ENCODE data around the gene TWSG1.
"Not testable (repeated sequence)": the region's sequence is repeated elsewhere in the genome, so short reads cannot be mapped to it uniquely, and the experiment has no call there.

Gene TWSG1

GRCh38 chr18:9392726-9393125 lies 58.2 kb downstream of the TWSG1 start:
- peak; percentile 23 for DNase-seq (ENCODE audit: low read depth)

DNA sequence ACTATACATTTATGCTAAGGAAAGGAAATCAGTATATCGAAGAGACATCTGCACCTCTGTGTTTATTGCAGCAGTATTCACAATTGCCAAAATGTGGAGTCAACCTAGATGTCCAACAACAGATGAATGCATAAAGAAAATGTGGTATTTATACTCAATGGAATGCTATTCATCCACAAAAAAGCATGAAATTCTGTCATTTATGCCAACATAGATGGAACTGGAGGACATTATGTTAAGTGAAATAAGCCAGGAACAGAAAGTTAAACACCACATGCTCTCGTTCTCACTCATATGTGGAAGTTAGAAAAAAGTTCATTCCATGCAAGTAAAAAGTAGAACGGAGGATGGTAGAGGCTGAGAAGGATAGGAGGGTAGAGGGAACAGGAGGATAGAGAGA lies 59.5 kb downstream of the TWSG1 start:
- no peak for DNase-seq (ENCODE audit: low read depth)

GRCh38 chr18:9400197-9400596 lies 65.6 kb downstream of the TWSG1 start:
- DNase-seq (ENCODE audit: low read depth), result no peak

- DNase-seq (ENCODE audit: low read depth), result no peak
These were observed 66.6 kb downstream of the TWSG1 start for GRCh38 chr18:9401176-9401575.

GRCh38 chr18:9402358-9403007 lies 67.9 kb downstream of the TWSG1 start:
- DNase-seq (ENCODE audit: low read depth), result not testable (repeated sequence)

GRCh38 chr18:9403795-9404564 lies 69.4 kb downstream of the TWSG1 start:
- DNase-seq (ENCODE audit: low read depth), result no peak

- DNase-seq (ENCODE audit: low read depth), result peak; percentile 51
These were observed 70.0 kb downstream of the TWSG1 start for GRCh38 chr18:9404565-9405060.

DNA sequence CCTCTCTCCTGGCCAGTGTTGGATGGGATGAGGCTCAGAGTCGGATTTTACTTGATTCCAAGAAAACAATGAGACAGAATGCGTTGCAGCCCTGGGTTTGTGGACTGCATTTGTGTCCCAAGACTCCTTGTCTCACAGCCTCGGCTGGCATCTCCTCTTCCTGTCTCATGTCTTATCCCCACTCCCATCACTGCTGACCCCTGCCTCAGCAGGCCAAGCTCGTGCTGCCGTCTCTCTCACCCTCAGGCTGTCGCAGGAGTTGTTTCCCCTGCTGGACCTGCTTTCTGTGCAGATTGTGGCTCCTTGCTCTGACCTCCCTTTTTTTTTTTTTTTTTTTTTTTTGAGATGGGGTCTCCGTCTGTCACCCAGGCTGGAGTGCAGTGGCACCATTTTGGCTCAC lies 70.6 kb downstream of the TWSG1 start:
- no peak for DNase-seq (ENCODE audit: low read depth)

GRCh38 chr18:9405977-9406376 lies 71.4 kb downstream of the TWSG1 start:
- DNase-seq (ENCODE audit: low read depth), result no peak

GRCh38 chr18:9410515-9410914 lies 75.9 kb downstream of the TWSG1 start:
- DNase-seq (ENCODE audit: low read depth), result no peak

DNA sequence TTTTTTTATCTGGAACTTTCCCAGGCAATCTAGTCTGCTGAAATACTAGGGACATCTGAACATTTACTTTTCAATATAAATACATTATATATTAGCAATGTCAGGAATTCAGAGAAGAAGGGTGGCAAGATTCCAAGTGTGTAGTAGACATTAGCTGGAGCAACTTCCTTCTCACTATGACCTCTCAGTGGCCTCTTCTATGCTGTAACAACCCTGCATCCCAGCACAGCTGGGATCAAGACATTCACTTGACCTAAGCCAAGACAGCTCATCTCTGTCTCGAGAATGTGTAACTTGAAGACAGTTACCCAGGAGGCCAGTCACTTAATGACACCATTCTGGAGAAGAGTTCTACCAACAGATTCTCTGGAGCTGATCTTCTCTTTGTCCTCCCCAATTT lies 79.0 kb downstream of the TWSG1 start:
- peak; percentile 89 for DNase-seq (ENCODE audit: low read depth)

DNA sequence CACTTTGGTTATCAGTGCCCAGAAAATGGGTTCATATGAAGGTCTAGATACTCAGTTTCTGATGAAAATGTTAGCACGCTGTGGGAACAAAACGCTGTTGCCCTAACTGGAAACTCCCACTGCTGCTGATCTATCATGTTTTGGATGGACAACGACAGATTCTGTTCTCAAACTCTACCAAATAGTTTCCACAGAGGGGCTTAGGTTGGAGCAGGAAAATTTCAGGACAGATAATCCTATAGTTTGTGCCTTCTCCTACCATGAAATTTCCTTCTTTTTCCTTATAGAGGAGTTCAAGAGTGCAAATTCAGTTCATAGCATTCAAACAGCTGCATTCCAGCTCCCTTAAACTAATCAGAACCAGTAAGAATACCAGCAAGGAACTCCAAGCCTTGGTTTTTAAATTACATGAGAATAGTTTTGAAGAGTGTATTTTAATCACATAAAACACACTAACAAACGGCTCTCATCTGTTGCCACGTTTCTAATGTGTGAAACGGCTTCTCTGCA lies 82.0 kb downstream of the TWSG1 start:
- DNase-seq (ENCODE audit: low read depth), result peak; percentile 12

- peak; percentile 48 for DNase-seq (ENCODE audit: low read depth)
These were observed 82.7 kb downstream of the TWSG1 start for GRCh38 chr18:9417073-9417851.

- no peak for DNase-seq (ENCODE audit: low read depth)
These were observed 83.6 kb downstream of the TWSG1 start for GRCh38 chr18:9418047-9418690.

DNA sequence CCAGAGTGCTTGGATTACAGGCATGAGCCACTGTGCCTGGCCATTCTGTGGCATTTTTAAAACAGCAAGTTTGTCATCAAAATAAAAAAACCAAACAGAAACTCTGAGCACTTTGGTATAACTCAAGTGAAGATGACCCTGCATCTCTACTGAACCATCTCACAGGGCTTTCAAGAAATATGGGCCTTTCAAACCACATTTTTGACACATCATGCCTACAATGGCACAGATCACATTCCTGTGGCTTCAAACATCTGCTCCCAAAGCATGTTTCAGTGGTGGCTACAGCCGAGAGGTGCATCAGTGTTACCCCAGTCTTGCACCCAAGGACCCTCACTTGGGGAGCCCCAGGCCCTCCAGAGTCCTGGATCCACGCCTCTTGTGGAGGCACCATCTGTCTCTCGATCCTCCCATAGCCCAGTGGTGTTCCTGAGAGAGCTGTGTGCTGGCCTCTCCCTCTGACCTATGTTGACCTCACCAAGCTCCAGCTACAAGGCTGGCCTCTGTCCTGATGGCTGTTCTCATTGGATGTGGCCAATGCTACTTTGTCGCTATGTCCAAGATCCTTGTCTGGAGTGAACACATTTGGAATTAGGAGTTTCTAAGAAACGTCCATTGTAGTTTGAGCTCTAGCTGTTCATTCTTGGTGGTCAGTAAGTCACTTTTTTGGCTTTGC lies 85.5 kb downstream of the TWSG1 start:
- peak; percentile 54 for DNase-seq (ENCODE audit: low read depth)

- DNase-seq (ENCODE audit: low read depth), result no peak
These were observed 86.7 kb downstream of the TWSG1 start for GRCh38 chr18:9421096-9421900.

DNA sequence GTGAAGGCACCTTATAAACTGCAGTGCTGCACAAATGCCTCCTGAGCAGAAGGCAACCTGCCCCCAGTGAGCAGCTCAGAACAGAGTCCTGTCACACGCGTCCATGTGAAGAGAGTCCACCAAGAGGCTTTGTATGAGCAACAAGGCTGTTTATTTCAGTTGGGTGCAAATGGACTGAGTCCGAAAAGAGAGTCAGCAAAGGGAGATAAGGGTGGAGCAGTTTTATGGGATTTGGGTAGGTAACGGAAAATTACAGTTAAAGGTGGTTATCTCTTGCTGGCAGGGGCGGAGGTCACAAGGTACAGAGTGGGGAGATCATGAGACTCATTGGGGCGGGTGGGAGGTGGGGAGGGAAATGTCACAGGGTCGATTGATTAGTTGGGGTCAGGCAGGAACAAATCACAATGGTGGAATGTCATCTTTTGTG lies 87.3 kb downstream of the TWSG1 start:
- DNase-seq (ENCODE audit: low read depth), result no peak

DNA sequence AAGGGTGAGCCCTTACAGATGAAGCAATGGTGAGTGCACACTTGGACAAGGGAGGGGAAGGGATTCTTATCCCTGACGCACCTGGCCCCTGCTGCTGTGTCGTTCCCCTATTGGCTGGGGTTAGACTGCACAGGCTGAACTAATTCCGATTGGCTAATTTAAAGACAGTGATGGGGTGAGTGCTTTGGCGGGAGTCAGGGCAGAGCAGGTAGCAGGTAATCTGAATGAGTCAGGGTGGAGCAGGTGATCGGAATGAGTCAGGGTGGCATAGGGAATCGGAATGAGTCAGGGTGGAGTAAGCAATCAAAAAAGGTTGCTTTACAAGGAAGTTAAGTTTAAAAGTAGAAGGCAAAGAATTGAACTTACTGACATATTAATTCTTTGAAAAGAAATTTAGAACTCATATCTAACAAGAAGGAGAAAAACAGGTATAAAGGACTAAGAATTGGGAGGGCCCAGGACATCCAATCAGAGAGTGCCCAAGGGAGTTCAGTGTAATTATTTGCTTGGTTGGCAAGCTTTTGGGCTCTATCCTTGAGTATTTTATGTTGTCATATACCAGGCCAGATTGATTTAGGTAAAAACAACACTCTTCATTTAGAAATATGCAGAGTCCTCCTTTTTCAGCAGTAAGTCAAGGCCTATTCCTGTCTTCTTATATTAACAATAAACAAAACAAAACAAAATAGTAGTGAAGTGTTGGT lies 88.4 kb downstream of the TWSG1 start:
- no peak for DNase-seq (ENCODE audit: low read depth)

DNA sequence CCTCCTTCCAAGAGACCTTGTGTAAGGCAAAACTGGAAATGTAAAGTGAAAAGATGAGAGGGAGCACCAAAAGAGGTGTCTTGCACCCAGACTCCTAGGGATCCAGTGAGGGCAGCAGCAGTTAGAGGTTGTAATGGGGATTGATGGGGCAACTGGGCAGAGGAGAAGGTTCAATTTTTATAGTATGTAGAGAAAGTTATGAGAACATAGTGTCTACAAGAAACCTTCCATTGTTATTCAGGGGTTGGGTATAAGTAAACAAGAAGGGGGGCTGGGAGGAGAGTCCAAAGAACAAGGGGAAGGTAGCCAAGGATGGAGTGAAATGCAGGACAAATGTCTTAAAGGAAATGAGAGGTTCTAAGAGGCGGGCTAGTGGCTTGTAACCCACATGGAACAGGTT lies 89.1 kb downstream of the TWSG1 start:
- not testable (repeated sequence) for DNase-seq (ENCODE audit: low read depth)

DNA sequence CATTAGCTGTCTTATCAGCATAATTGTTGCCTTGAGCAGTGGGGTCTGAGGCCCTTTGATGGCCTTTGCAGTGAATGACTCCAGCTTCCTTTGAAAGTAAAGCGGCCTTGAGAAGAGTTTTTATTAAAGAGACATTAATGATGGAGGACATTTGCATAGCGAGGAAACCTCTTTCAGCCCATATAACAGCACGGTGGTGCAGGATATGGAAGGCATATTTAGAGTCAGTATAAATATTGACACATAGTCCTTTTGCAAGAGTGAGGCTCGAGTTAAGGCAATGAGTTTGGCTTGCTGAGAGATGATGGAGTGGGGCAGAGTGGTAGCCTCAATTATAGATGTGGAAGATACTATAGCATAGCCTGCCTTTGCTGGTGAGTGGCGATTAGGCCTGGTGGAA lies 89.7 kb downstream of the TWSG1 start:
- DNase-seq (ENCODE audit: low read depth), result not testable (repeated sequence)
